ENCODE measurements around the gene SHCBP1L.

GRCh38 chr1:182910143-182910542, 42.8 kb downstream of the SHCBP1L start:
- TF ChIP-seq CTCF (IDR thresholded peaks at IDR 0.05; ENCODE audit: low read length) (no peak), EZH2phosphoT487 (IDR thresholded peaks at IDR 0.05; ENCODE audit: low read length) (no peak), EZH2 (optimal IDR thresholded peaks at IDR 0.05; ENCODE audit: low read depth, low read length) (no peak)

Measured in MM.1S (cell line).